GDM1 (cell line): ENCODE measurements around the gene REEP1.
"Not testable (repeated sequence)": the region's sequence is repeated elsewhere in the genome, so short reads cannot be mapped to it uniquely, and the experiment has no call there.

Source experiments
- DNase-seq: peaks from one replicate; lab custom pipeline; 2025; lab: John Stamatoyannopoulos, UW

Gene REEP1

GRCh38 chr2:86345783-86346370 is 8.5 kb upstream of the REEP1 start:
- not testable (repeated sequence) for DNase-seq

GRCh38 chr2:86344404-86344803 is 7.0 kb upstream of the REEP1 start:
- no peak for DNase-seq

GRCh38 chr2:86342488-86342887 is 5.1 kb upstream of the REEP1 start:
- no peak for DNase-seq

DNA sequence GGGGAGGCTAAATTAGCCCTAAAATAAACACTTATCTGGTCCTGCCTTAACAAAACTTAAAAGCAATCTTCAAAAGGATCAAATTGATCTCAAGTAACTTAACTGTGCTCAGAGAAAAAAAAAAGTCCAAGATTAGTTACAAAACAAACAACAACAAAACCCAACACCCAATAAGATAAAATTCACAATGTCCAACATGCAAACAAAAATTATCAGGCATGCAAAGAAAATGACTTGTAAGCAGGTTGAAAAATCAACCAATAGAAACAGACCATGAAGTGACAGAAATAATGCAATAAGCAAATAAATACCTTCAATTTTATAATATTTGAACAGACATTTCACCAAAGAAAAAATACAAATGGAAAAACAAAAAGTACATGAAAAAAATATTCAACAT is 4.0 kb upstream of the REEP1 start:
- no peak for DNase-seq

DNA sequence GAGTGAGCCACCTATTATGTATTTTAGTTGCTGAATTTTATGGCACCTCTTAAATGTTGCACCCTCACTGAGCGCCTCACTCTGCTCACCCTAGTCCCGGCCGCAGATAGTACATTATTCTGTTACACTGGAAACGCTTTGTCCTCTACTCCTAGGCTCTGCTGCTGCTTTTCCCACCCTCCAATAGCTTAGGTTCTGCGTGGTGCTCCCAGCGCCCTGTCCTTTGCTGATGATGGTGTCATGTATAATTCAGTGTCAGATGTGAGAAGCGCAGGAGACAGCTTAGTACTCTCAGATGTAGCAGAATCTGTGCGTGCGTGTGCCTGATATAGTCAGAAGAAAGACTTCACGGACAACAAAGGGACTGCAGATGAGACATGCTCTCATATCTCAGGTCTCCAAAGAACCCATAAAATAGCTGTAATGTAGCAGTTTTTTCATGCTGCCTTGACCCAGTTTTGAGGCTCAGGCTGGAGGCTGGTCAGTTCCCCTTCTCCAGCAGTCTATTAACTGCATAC is 1.4 kb upstream of the REEP1 start:
- DNase-seq, result no peak

- no peak for DNase-seq
Observed at GRCh38 chr2:86336675-86337243, 667 bp downstream of the REEP1 start.

- DNase-seq, result no peak
Observed at GRCh38 chr2:86335865-86336674, 1.4 kb downstream of the REEP1 start.

DNA sequence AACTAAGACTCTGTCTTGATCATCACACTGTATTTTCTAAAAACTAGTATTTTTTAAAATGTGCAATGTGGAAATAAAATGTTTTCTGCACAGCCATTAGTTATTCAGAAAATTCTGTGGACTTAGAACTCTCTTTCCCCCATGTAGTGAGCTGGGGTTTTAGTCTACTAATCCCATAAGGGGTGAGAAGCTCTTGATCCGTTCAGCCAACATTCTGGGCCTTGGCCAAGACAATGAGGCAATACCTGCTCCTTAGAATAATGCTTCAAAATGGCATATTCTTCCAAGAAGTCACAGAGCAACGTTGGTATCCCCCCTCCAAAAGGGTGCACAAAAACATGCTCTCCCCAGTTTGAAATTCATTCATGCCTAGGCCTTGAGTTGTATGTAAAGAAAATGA is 4.0 kb downstream of the REEP1 start:
- DNase-seq, result no peak

- DNase-seq, result no peak
Observed at GRCh38 chr2:86332654-86333053, 4.8 kb downstream of the REEP1 start.

- DNase-seq, result no peak
Observed at GRCh38 chr2:86331384-86331783, 6.0 kb downstream of the REEP1 start.

- no peak for DNase-seq
Observed at GRCh38 chr2:86330001-86330400, 7.4 kb downstream of the REEP1 start.

GRCh38 chr2:86323273-86324021 is 14.0 kb downstream of the REEP1 start:
- DNase-seq, result no peak

DNA sequence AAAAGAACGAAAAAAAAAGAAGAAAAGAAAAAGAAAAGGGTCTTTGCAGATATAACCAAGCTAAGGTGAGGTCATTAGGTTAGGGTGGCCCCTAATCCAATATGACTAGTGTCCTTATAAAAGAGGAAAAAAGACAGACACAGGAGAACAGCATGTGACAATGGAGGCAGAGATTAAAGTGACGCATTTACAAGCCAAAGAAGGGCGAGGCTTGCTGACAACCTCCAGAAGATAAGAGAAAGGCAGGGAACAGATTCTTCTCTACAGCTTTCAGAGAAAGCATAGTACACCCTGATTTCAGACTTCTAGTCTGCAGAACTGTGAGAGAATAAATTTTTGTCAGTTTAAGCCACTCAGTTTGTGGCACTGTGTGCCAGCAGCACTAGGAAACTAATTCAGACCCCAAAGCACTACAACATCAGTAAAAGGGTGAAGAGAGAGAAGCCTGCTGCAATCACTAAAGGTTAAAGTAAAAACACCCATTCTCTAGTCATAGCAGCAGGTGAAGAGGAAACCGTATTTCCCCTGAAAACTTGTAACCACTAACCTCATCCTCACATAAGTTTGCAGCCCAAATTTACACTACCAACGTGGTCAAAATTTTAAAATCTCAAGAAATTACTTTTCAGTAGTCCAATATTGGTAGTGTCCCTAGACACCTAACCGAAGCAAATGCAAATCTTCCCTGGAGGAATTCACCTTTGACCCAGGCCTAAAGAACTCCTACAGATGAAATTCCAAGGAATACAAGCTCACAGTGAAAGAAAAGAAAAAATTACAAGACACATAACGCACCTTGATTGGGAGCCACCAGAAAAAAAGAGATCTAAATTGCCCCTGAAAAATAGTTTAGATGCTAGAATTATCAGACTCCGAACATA is 17.5 kb downstream of the REEP1 start:
- DNase-seq, result no peak

- DNase-seq, result no peak
Observed at GRCh38 chr2:86315084-86315483, 22.3 kb downstream of the REEP1 start.

DNA sequence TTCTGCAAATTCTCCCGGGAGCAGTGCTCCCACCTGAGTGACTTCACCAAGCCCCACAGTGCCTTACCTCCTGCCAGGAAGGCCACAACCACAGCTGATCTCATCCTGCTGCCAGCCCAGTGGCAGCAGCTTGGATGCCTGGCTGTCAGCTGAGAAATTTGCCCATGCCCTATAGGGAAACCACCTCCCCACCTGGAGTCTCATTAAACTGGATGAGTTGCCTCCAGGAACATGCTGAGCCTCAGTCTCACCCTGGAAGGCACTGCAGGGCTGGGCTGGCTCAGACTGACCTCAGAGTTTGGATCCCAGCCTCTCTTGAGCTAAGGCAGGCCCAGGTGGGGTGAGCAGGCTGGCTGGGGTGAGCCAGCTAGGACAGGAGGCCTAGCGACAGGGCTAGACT is 23.3 kb downstream of the REEP1 start:
- DNase-seq, result no peak

GRCh38 chr2:86313341-86313740 is 24.1 kb downstream of the REEP1 start:
- DNase-seq, result no peak

- no peak for DNase-seq
Observed at GRCh38 chr2:86311879-86312278, 25.5 kb downstream of the REEP1 start.

- no peak for DNase-seq
Observed at GRCh38 chr2:86309966-86310365, 27.5 kb downstream of the REEP1 start.

DNA sequence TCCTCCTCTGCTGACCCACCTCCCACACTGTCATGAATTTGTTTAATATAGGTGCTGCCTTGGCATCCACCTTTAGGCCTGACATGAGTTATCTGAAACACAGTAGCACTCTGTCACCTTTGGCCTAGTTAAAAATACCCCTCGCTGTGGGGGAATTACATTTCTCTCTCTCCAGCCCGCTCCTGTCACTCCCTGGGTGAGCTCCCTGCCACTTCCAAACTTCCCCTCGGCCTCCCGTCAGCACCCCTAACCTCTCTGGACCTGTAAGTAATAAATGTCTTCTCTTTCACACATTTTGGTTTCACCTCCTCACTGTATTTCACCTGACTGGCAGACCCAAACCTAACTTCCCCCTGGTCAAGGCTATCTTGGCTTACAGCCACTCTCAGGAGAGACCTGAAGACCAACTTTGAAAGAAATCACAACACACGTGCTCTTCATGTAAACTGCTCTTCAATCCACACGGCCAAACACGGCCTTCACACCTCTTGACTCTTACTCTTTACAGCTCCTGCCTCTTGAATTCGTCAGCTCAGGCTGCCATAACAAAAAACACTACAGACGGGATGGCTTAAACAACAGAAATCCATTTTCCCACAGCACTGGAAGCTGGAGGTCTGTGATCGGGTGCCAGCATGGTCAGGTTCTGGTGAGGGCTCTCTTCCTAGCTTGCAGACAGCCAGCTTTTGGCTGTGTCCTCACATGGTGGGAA is 28.3 kb downstream of the REEP1 start:
- no peak for DNase-seq

- DNase-seq, result no peak
Observed at GRCh38 chr2:86308356-86308755, 29.1 kb downstream of the REEP1 start.

- no peak for DNase-seq
Observed at GRCh38 chr2:86307431-86307830, 30.0 kb downstream of the REEP1 start.
